Measurements from ENCODE around the gene SLC4A3.

Gene SLC4A3

GRCh38 chr2:219627103-219628100, at the start of gene SLC4A3:
TSS of gene SLC4A3 (plus strand) at chr2:219627630. CDS start at chr2:219627993, 363 bp downstream.
- peak within 1 kb of the TSS; percentile 54 for H3K9ac ChIP-seq (ENCODE audit: low read depth, low read length)
- H3K36me3 ChIP-seq (ENCODE audit: control insufficient read depth, insufficient read depth, low read length): no peaks in the 10 kb centered on the region
- peaks cover 3% of the 10 kb centered on the region for H3K4me1 ChIP-seq (ENCODE audit: control insufficient read depth, insufficient read depth, low read length)
- peaks cover 10% of the 10 kb centered on the region for H3K27me3 ChIP-seq (ENCODE audit: control insufficient read depth, insufficient read depth, low read length)
- no peaks in the 10 kb centered on the region for H3K9me3 ChIP-seq (ENCODE audit: control insufficient read depth, insufficient read depth, low read length)
- peak within 1 kb of the TSS; percentile 59 for H3K4me3 ChIP-seq (ENCODE audit: low read depth, low read length)

GRCh38 chr2:219578811-219579613, 48.4 kb upstream of the SLC4A3 start:
- H3K9me3 ChIP-seq (ENCODE audit: control insufficient read depth, insufficient read depth, low read length): no peaks in the 10 kb centered on the region
- H3K9ac ChIP-seq (ENCODE audit: low read depth, low read length): no peak overlapping the region
- peaks cover 19% of the 10 kb centered on the region for H3K4me1 ChIP-seq (ENCODE audit: control insufficient read depth, insufficient read depth, low read length)
- no peaks in the 10 kb centered on the region for H3K36me3 ChIP-seq (ENCODE audit: control insufficient read depth, insufficient read depth, low read length)
- H3K27me3 ChIP-seq (ENCODE audit: control insufficient read depth, insufficient read depth, low read length): peaks cover 15% of the 10 kb centered on the region
- H3K4me3 ChIP-seq (ENCODE audit: low read depth, low read length): no peak overlapping the region

- Histone ChIP-seq H3K27me3 (ENCODE audit: control insufficient read depth, insufficient read depth, low read length) (peaks cover 12% of the 10 kb centered on the region), H3K36me3 (ENCODE audit: control insufficient read depth, insufficient read depth, low read length) (no peaks in the 10 kb centered on the region), H3K9ac (ENCODE audit: low read depth, low read length) (no peak overlapping the region), H3K4me1 (ENCODE audit: control insufficient read depth, insufficient read depth, low read length) (peaks cover 15% of the 10 kb centered on the region), H3K4me3 (ENCODE audit: low read depth, low read length) (no peak overlapping the region), H3K9me3 (ENCODE audit: control insufficient read depth, insufficient read depth, low read length) (no peaks in the 10 kb centered on the region)
Observed at GRCh38 chr2:219581346-219581745, 46.1 kb upstream of the SLC4A3 start.

- H3K9ac ChIP-seq (ENCODE audit: low read depth, low read length): no peak overlapping the region
- H3K4me1 ChIP-seq (ENCODE audit: control insufficient read depth, insufficient read depth, low read length): peaks cover 2% of the 10 kb centered on the region
- no peaks in the 10 kb centered on the region for H3K9me3 ChIP-seq (ENCODE audit: control insufficient read depth, insufficient read depth, low read length)
- no peaks in the 10 kb centered on the region for H3K36me3 ChIP-seq (ENCODE audit: control insufficient read depth, insufficient read depth, low read length)
- H3K27me3 ChIP-seq (ENCODE audit: control insufficient read depth, insufficient read depth, low read length): peaks cover under 1% of the 10 kb centered on the region
- H3K4me3 ChIP-seq (ENCODE audit: low read depth, low read length): no peak overlapping the region
Observed at GRCh38 chr2:219591091-219591490, 36.3 kb upstream of the SLC4A3 start.

- no peaks in the 10 kb centered on the region for H3K9me3 ChIP-seq (ENCODE audit: control insufficient read depth, insufficient read depth, low read length)
- no peaks in the 10 kb centered on the region for H3K36me3 ChIP-seq (ENCODE audit: control insufficient read depth, insufficient read depth, low read length)
- H3K27me3 ChIP-seq (ENCODE audit: control insufficient read depth, insufficient read depth, low read length): no peaks in the 10 kb centered on the region
- H3K9ac ChIP-seq (ENCODE audit: low read depth, low read length): no peak overlapping the region
- peaks cover 2% of the 10 kb centered on the region for H3K4me1 ChIP-seq (ENCODE audit: control insufficient read depth, insufficient read depth, low read length)
- H3K4me3 ChIP-seq (ENCODE audit: low read depth, low read length): no peak overlapping the region
Observed at GRCh38 chr2:219592736-219593135, 34.7 kb upstream of the SLC4A3 start.

- no peaks in the 10 kb centered on the region for H3K9me3 ChIP-seq (ENCODE audit: control insufficient read depth, insufficient read depth, low read length)
- H3K4me1 ChIP-seq (ENCODE audit: control insufficient read depth, insufficient read depth, low read length): peaks cover 2% of the 10 kb centered on the region
- H3K9ac ChIP-seq (ENCODE audit: low read depth, low read length): no peak overlapping the region
- H3K27me3 ChIP-seq (ENCODE audit: control insufficient read depth, insufficient read depth, low read length): no peaks in the 10 kb centered on the region
- no peaks in the 10 kb centered on the region for H3K36me3 ChIP-seq (ENCODE audit: control insufficient read depth, insufficient read depth, low read length)
- no peak overlapping the region for H3K4me3 ChIP-seq (ENCODE audit: low read depth, low read length)
Observed at GRCh38 chr2:219593154-219593553, 34.3 kb upstream of the SLC4A3 start.

GRCh38 chr2:219595256-219595655, 32.2 kb upstream of the SLC4A3 start:
- Histone ChIP-seq H3K4me3 (ENCODE audit: low read depth, low read length) (no peak overlapping the region), H3K9me3 (ENCODE audit: control insufficient read depth, insufficient read depth, low read length) (no peaks in the 10 kb centered on the region), H3K4me1 (ENCODE audit: control insufficient read depth, insufficient read depth, low read length) (peaks cover 7% of the 10 kb centered on the region), H3K27me3 (ENCODE audit: control insufficient read depth, insufficient read depth, low read length) (no peaks in the 10 kb centered on the region), H3K36me3 (ENCODE audit: control insufficient read depth, insufficient read depth, low read length) (no peaks in the 10 kb centered on the region), H3K9ac (ENCODE audit: low read depth, low read length) (no peak overlapping the region)

- peak overlapping the region; percentile 99 for H3K4me3 ChIP-seq (ENCODE audit: low read depth, low read length)
- no peaks in the 10 kb centered on the region for H3K36me3 ChIP-seq (ENCODE audit: control insufficient read depth, insufficient read depth, low read length)
- peak overlapping the region; percentile 96 for H3K9ac ChIP-seq (ENCODE audit: low read depth, low read length)
- peaks cover 7% of the 10 kb centered on the region for H3K4me1 ChIP-seq (ENCODE audit: control insufficient read depth, insufficient read depth, low read length)
- H3K9me3 ChIP-seq (ENCODE audit: control insufficient read depth, insufficient read depth, low read length): no peaks in the 10 kb centered on the region
- H3K27me3 ChIP-seq (ENCODE audit: control insufficient read depth, insufficient read depth, low read length): no peaks in the 10 kb centered on the region
Observed at GRCh38 chr2:219596954-219597551, 30.4 kb upstream of the SLC4A3 start.

- Histone ChIP-seq H3K36me3 (ENCODE audit: control insufficient read depth, insufficient read depth, low read length) (peaks cover 5% of the 10 kb centered on the region), H3K4me1 (ENCODE audit: control insufficient read depth, insufficient read depth, low read length) (peaks cover 7% of the 10 kb centered on the region), H3K9ac (ENCODE audit: low read depth, low read length) (peak within 1 kb of the TSS; percentile 96), H3K4me3 (ENCODE audit: low read depth, low read length) (peak within 1 kb of the TSS; percentile 99), H3K27me3 (ENCODE audit: control insufficient read depth, insufficient read depth, low read length) (no peaks in the 10 kb centered on the region), H3K9me3 (ENCODE audit: control insufficient read depth, insufficient read depth, low read length) (no peaks in the 10 kb centered on the region)
Observed at GRCh38 chr2:219597552-219598307, 29.7 kb upstream of the SLC4A3 start, which contains the start of gene STK11IP. TSS of gene STK11IP (plus strand) at chr2:219597857. CDS start at chr2:219598120, 263 bp downstream.

GRCh38 chr2:219598308-219599078, 28.9 kb upstream of the SLC4A3 start:
- Histone ChIP-seq H3K4me3 (ENCODE audit: low read depth, low read length) (peak overlapping the region; percentile 99), H3K4me1 (ENCODE audit: control insufficient read depth, insufficient read depth, low read length) (peaks cover 7% of the 10 kb centered on the region), H3K27me3 (ENCODE audit: control insufficient read depth, insufficient read depth, low read length) (no peaks in the 10 kb centered on the region), H3K36me3 (ENCODE audit: control insufficient read depth, insufficient read depth, low read length) (peaks cover 5% of the 10 kb centered on the region), H3K9ac (ENCODE audit: low read depth, low read length) (peak overlapping the region; percentile 51), H3K9me3 (ENCODE audit: control insufficient read depth, insufficient read depth, low read length) (no peaks in the 10 kb centered on the region)

Data from iPS-15b (cell line).